Osteocyte (in vitro differentiated cells): ENCODE results near the gene KCNMB1. TPM values are rescaled to one million over a fixed set of nuclear protein-coding genes. Genes with fewer than 3 reads are reported as not detected.

Source experiments
- DNase-seq: peaks from one replicate; pipeline ENCODE4 v3.0.0; 2021; ENCODE audit warnings: mixed read lengths; ENCODE audit not compliant: unreplicated experiment; ENCODE audit errors: extremely low spot score
- H3K27ac Mint-ChIP-seq: one replicate; pipeline ENCODE4 v1.8.0; 2021; ENCODE audit warnings: mild to moderate bottlenecking, mixed read lengths; ENCODE audit not compliant: unreplicated experiment
- H3K27me3 Mint-ChIP-seq: one replicate; pipeline ENCODE4 v1.8.0; 2021; ENCODE audit warnings: mixed read lengths; ENCODE audit not compliant: unreplicated experiment
- H3K36me3 Mint-ChIP-seq: one replicate; pipeline ENCODE4 v1.8.0; 2021; ENCODE audit warnings: mixed read lengths; ENCODE audit not compliant: unreplicated experiment
- H3K4me1 Mint-ChIP-seq: one replicate; pipeline ENCODE4 v1.8.0; 2021; ENCODE audit warnings: mixed read lengths; ENCODE audit not compliant: unreplicated experiment
- H3K4me3 Mint-ChIP-seq: one replicate; pipeline ENCODE4 v1.8.0; 2021; ENCODE audit warnings: mild to moderate bottlenecking, moderate library complexity, mixed read lengths; ENCODE audit not compliant: unreplicated experiment
- H3K9me3 Mint-ChIP-seq: one replicate; pipeline ENCODE4 v1.8.0; 2021; ENCODE audit warnings: mixed read lengths; ENCODE audit not compliant: unreplicated experiment
- CTCF ChIP-seq: fragments of 200-600 bp; sonication (generic); IDR thresholded peaks from 2 replicates; pipeline ENCODE4 v1.5.0; 2021; ENCODE audit warnings: antibody characterized with exemption, mild to moderate bottlenecking, moderate library complexity
- total RNA-seq: library from RNA; stranded (reverse); gene quantifications from 2 replicates; pipeline ENCODE4 v1.2.1, GENCODE V29; 2021

The KCNMB1 gene
- total RNA-seq, 1 donor from 2014 or later, result 3.5 TPM

DNA sequence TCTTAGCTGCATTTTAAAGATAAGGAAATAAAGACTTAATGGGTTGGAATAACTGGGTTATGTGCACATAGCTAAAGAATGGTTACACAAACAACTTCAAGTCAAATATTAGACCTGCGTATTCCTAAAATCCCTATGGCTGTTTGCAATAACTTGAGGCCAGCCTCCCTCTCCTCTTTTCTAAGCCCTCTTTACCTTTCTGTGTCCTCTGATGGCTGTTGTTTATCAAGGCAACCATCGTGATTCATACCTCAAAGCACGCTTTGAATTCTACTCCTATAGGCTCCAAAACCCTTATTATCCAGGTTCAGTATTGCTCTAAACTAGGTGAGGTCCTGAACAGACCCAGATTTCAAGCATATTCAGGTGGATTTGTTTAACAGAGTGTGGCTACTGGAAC is 46.0 kb downstream of the KCNMB1 start:
- H3K4me3 Mint-ChIP-seq, result no peak overlapping the region
- no peaks in the 10 kb centered on the region for H3K36me3 Mint-ChIP-seq
- no peak for TF ChIP-seq CTCF
- DNase-seq, result no peak
- no peak overlapping the region for H3K27ac Mint-ChIP-seq
- H3K9me3 Mint-ChIP-seq, result peaks cover 4% of the 10 kb centered on the region
- peaks cover under 1% of the 10 kb centered on the region for H3K4me1 Mint-ChIP-seq
- peaks cover 40% of the 10 kb centered on the region for H3K27me3 Mint-ChIP-seq

- Mint-ChIP-seq H3K27ac (no peak overlapping the region), H3K4me1 (no peaks in the 10 kb centered on the region), H3K9me3 (peaks cover 4% of the 10 kb centered on the region), H3K36me3 (no peaks in the 10 kb centered on the region), H3K4me3 (no peak overlapping the region), H3K27me3 (peaks cover 35% of the 10 kb centered on the region)
- no peak for DNase-seq
- TF ChIP-seq CTCF, result no peak
Measured at GRCh38 chr5:170342153-170342725, 46.9 kb downstream of the KCNMB1 start.

- Mint-ChIP-seq H3K27ac (no peak overlapping the region), H3K9me3 (peaks cover 4% of the 10 kb centered on the region), H3K27me3 (peaks cover 34% of the 10 kb centered on the region), H3K36me3 (no peaks in the 10 kb centered on the region), H3K4me3 (no peak overlapping the region), H3K4me1 (no peaks in the 10 kb centered on the region)
- TF ChIP-seq CTCF, result no peak
- DNase-seq, result no peak
Measured at GRCh38 chr5:170341545-170341944, 47.6 kb downstream of the KCNMB1 start.

DNA sequence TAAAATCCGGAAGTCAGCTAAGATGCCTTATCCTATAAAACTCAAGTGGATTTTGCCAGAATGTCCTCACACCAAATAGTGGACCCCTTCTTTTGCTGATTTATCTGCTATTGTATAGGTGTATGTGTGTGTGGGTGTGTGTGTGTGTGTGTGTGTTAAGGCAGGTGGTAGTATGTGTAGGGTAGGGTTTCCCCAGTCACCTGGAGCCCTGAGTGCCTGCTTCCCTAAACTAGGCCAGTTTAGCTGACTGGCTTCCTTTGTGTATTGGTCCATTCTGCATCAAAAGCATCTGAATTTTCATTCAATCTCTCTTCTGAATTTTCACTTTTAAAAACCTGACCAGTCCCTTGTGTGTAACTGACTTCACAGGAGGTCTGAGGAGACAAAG is 49.4 kb downstream of the KCNMB1 start:
- DNase-seq, result no peak
- Mint-ChIP-seq H3K4me3 (no peak overlapping the region), H3K36me3 (no peaks in the 10 kb centered on the region), H3K4me1 (no peaks in the 10 kb centered on the region), H3K27ac (no peak overlapping the region), H3K27me3 (peaks cover 37% of the 10 kb centered on the region), H3K9me3 (no peaks in the 10 kb centered on the region)
- no peak for TF ChIP-seq CTCF

DNA sequence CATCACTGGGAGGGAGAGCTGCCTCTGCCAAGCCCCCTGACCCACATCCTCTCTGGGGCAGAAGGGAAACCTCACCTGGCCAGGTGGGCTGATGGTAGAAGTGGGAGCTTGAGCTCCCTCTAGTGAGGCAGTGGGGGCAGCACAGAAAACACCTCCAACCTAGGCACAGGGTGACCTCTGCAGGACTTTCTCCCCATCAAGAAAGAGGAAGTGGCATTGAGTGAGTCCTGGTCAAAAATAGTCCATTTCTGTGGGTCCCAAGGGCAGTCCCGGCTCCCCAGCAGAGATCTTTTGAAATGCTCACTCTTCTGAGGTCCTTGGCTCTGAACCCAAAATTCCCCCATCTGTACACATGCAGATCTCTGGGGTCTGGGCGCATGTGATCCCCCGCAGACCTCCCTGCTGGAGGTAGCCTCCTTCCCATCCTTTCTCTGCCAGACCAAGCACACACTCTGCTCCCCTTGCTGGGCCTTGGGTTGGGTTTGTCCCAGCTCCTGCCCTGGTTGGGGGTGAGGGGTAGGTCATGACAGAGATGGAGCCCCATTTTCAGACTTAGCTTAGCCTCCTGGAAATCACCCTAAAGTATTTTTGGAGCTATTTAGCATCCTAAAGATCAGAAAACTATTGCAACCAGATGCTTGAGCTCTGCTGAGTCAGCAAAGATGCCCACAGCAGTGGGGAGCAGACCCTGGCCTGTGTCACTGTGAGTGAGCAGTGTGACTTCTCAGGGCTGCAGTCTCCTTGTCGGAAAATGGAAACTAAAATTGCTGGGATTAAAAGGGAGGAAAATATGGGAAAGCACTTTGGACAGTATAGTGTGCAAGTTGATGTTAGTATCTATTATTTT is 50.0 kb downstream of the KCNMB1 start:
- Mint-ChIP-seq H3K4me1 (no peaks in the 10 kb centered on the region), H3K27me3 (peaks cover 37% of the 10 kb centered on the region), H3K27ac (no peak overlapping the region), H3K36me3 (no peaks in the 10 kb centered on the region), H3K9me3 (no peaks in the 10 kb centered on the region), H3K4me3 (no peak overlapping the region)
- DNase-seq, result no peak
- TF ChIP-seq CTCF, result no peak
